ENCODE measurements around the gene SEMA6C. TPM values are rescaled to one million over a fixed set of nuclear protein-coding genes. Genes with fewer than 3 reads are reported as not detected.

Gene SEMA6C
- total and polyA plus RNA-seq, 2 of the 13 experiments (the other 11 are each of a cell fraction or from before 2014, with no cell fraction given): 1.4 to 2.9 TPM

GRCh38 chr1:151158751-151159251 lies 12.4 kb upstream of the SEMA6C start:
- in situ Hi-C loops (cut with HindIII; ENCODE audit: extremely low pct_ligation_motif_present, low pct_unique_long_range_greater_than_20kb) (loop anchor here (5.0 kb wide), 1 partner anchor 62 kb away; no protein-coding TSS in a partner anchor), intact Hi-C loops (cut with micrococcal nuclease; ENCODE audit: unreplicated experiment) (no loop called here)
- CTCF ChIA-PET (ENCODE audit: low intra/inter-chr PET ratio, low total read pairs): no interaction called here
- no peak overlapping the region for H2AFZ ChIP-seq (ENCODE audit: low read length)
- H3K27ac ChIP-seq (ENCODE audit: extremely low read length, insufficient read depth, low read length): no peak overlapping the region
- H3K36me3 ChIP-seq (replicated peaks in 1 of 2; ENCODE audit: control insufficient read depth in 1 of 2, insufficient read depth in 2 of 2, low read length in 2 of 2): peaks cover 12 to 18% of the 10 kb centered on the region in 2 experiments
- WGBS (ENCODE audit: low lambda C conversion rate): 96% methylated on average over 7 of the region's 22 CpGs
- peaks cover 1% of the 10 kb centered on the region; the same call in 1 of the 2 replicates for H3K4me1 ChIP-seq (ENCODE audit: insufficient read depth, low read length)
- DNase-seq (ENCODE audit: low spot score) (no peak), FAIRE-seq (no peak), ATAC-seq (no peak)
- POLR2A ChIA-PET: no interaction called here
- TF ChIP-seq GABPA (IDR thresholded peaks at IDR 0.05; ENCODE audit: low read depth, low read length): no peak
- no peak for TF ChIP-seq GABPA (CRISPR knock-in tag; IDR thresholded peaks at IDR 0.05; ENCODE audit: low read depth)
- no peak for TF ChIP-seq ZNF274 (CRISPR knock-in tag; IDR thresholded peaks at IDR 0.05)
- TF ChIP-seq NRL (CRISPR knock-in tag; IDR thresholded peaks at IDR 0.05; ENCODE audit: borderline replicate concordance): no peak
- TF ChIP-seq FOSL1 (CRISPR knock-in tag; IDR thresholded peaks at IDR 0.05; ENCODE audit: borderline replicate concordance): no peak
- no peak for TF ChIP-seq ZNF547 (CRISPR knock-in tag; IDR thresholded peaks at IDR 0.05)
- no peak for TF ChIP-seq ZNF207 (IDR thresholded peaks at IDR 0.05; ENCODE audit: borderline replicate concordance)
- no peak for TF ChIP-seq MAX (IDR thresholded peaks at IDR 0.05)
- TF ChIP-seq JUNB (CRISPR knock-in tag; IDR thresholded peaks at IDR 0.05; ENCODE audit: borderline replicate concordance): no peak
- H3K4me3 ChIP-seq (replicated peaks in 1 of 3; ENCODE audit: insufficient read depth in 1 of 3, low read depth in 2 of 3, low read length in 3 of 3): no peak overlapping the region
- H3K9me3 ChIP-seq (ENCODE audit: low read length): no peaks in the 10 kb centered on the region
- no TSS peak for BruUV-seq (replicated peaks)
- H3K27me3 ChIP-seq (ENCODE audit: control insufficient read depth in 1 of 2, insufficient read depth in 2 of 2, low read length in 2 of 2): no peaks in the 10 kb centered on the region
- H4K20me1 ChIP-seq (ENCODE audit: insufficient read depth, low read length): no peaks in the 10 kb centered on the region
- no peak overlapping the region for H3K9ac ChIP-seq (ENCODE audit: insufficient read depth, low read depth, low read length)
- no peak overlapping the region for H3K4me2 ChIP-seq (ENCODE audit: low read depth, low read length)
- no peaks in the 10 kb centered on the region for H3K79me2 ChIP-seq (ENCODE audit: insufficient read depth, low read length)

GRCh38 chr1:151158326-151158725 lies 11.9 kb upstream of the SEMA6C start:
- Histone ChIP-seq H3K4me2 (ENCODE audit: low read depth, low read length) (no peak overlapping the region), H3K4me3 (replicated peaks in 1 of 3; ENCODE audit: insufficient read depth in 1 of 3, low read depth in 2 of 3, low read length in 3 of 3) (no peak overlapping the region), H3K36me3 (replicated peaks in 1 of 2; ENCODE audit: control insufficient read depth in 1 of 2, insufficient read depth in 2 of 2, low read length in 2 of 2) (peaks cover 12 to 18% of the 10 kb centered on the region in 2 experiments), H4K20me1 (ENCODE audit: insufficient read depth, low read length) (no peaks in the 10 kb centered on the region), H3K4me1 (ENCODE audit: insufficient read depth, low read length) (peaks cover 1% of the 10 kb centered on the region), H3K9ac (ENCODE audit: insufficient read depth, low read depth, low read length) (no peak overlapping the region), H3K79me2 (ENCODE audit: insufficient read depth, low read length) (no peaks in the 10 kb centered on the region), H3K27ac (ENCODE audit: extremely low read length, insufficient read depth, low read length) (no peak overlapping the region), H2AFZ (ENCODE audit: low read length) (no peak overlapping the region), H3K9me3 (ENCODE audit: low read length) (no peaks in the 10 kb centered on the region), H3K27me3 (ENCODE audit: control insufficient read depth in 1 of 2, insufficient read depth in 2 of 2, low read length in 2 of 2) (no peaks in the 10 kb centered on the region)
- CTCF ChIA-PET (ENCODE audit: low intra/inter-chr PET ratio, low total read pairs): no interaction called here
- FAIRE-seq: no peak
- DNase-seq (ENCODE audit: low spot score): no peak
- no TSS peak for BruUV-seq (replicated peaks)
- no peak for ATAC-seq
- no peak for TF ChIP-seq PPARG (CRISPR knock-in tag; conservative IDR thresholded peaks at IDR 0.05)
- no peak for TF ChIP-seq ZMYM3 (CRISPR knock-in tag; IDR thresholded peaks at IDR 0.05)
- in situ Hi-C loops (cut with HindIII; ENCODE audit: extremely low pct_ligation_motif_present, low pct_unique_long_range_greater_than_20kb) (loop anchor here (5.0 kb wide), 1 partner anchor 61 kb away; no protein-coding TSS in a partner anchor), intact Hi-C loops (cut with micrococcal nuclease; ENCODE audit: unreplicated experiment) (no loop called here)
- 91% methylated on average over 5 of the region's 5 CpGs for WGBS (ENCODE audit: low lambda C conversion rate)
- POLR2A ChIA-PET: no interaction called here
